Calu3 (cell line): ENCODE results near the gene PITPNM2. TPM values are rescaled to one million over a fixed set of nuclear protein-coding genes. Genes with fewer than 3 reads are reported as not detected.

ENCODE experiments used
- BruUV-seq: library from RNA; stranded (reverse); fragments of 400-500 nt; replicated peaks from 2 replicates; lab custom pipeline; 2021; lab: Mats Ljungman, UMichigan
- CTCF ChIA-PET: fragments of 300-600 bp; sonication (Branson Sonifier 250); formaldehyde crosslinking; loops from one replicate; lab custom pipeline; 2022; ENCODE audit warnings: antibody characterized with exemption; lab: Charles Lee
- DNase-seq: peaks from one replicate; pipeline ENCODE4 v3.0.0; 2022
- H3K27ac Mint-ChIP-seq: one replicate; pipeline ENCODE4 v1.8.0; 2022; ENCODE audit warnings: mixed read lengths; ENCODE audit not compliant: unreplicated experiment
- H3K27me3 Mint-ChIP-seq: one replicate; pipeline ENCODE4 v1.8.0; 2022; ENCODE audit warnings: mixed read lengths; ENCODE audit not compliant: unreplicated experiment
- H3K36me3 Mint-ChIP-seq: one replicate; pipeline ENCODE4 v1.8.0; 2022; ENCODE audit warnings: mild to moderate bottlenecking, moderate library complexity, mixed read lengths; ENCODE audit not compliant: insufficient read depth, unreplicated experiment
- H3K4me1 Mint-ChIP-seq: one replicate; pipeline ENCODE4 v1.8.0; 2022; ENCODE audit warnings: mild to moderate bottlenecking, low read depth, mixed read lengths; ENCODE audit not compliant: unreplicated experiment
- H3K4me3 Mint-ChIP-seq: one replicate; pipeline ENCODE4 v1.8.0; 2022; ENCODE audit warnings: mild to moderate bottlenecking, low read depth, moderate library complexity, mixed read lengths; ENCODE audit not compliant: unreplicated experiment
- H3K9me3 Mint-ChIP-seq: one replicate; pipeline ENCODE4 v1.8.0; 2022; ENCODE audit warnings: low read depth, mixed read lengths; ENCODE audit not compliant: unreplicated experiment
- intact Hi-C: fragments of 100-400 bp; cut with micrococcal nuclease; formaldehyde crosslinking; loops from one replicate; pipeline ENCODE4 v1.10.0; 2022; ENCODE audit not compliant: unreplicated experiment
- total RNA-seq: library from RNA; stranded (reverse); gene quantifications from 2 replicates; pipeline ENCODE4 v1.2.3, GENCODE V29; 2022
- TF ChIP-seq, protein P1 (sequence below): fragments of 200-600 bp; IDR thresholded peaks from one replicate; pipeline ENCODE4 v1.8.0; 2022; ENCODE audit warnings: antibody characterized with exemption; ENCODE audit not compliant: unreplicated experiment

The PITPNM2 gene
- total RNA-seq, 1 experiment from 2014 or later, result 8.4 TPM

DNA sequence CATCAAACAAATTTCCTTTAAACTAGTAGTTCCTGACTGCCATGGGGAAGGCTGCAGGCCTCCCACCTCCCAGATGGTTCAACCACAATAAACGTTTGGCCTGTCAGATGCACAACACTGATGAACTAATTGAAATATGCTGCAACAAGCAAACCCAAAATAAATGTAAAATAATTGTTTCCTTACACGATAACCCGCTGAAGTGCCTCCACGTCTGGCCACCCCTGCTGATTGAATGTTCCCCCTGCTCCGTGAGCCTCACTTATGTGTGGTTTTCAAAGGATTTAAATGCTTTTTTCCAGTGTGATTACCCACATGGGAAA lies 8.4 kb downstream of the PITPNM2 start:
- DNase-seq, result no peak
- no TSS peak for BruUV-seq
- Mint-ChIP-seq H3K4me3 (no peak overlapping the region), H3K36me3 (no peaks in the 10 kb centered on the region), H3K27ac (no peak overlapping the region), H3K27me3 (no peaks in the 10 kb centered on the region), H3K9me3 (no peaks in the 10 kb centered on the region), H3K4me1 (peaks cover 38% of the 10 kb centered on the region)
- CTCF ChIA-PET, result interaction anchor here (1.1 to 1.4 kb wide), 3 partner anchors 11 to 53 kb away, joined by 3 read pairs; no protein-coding TSS in a partner anchor
- intact Hi-C loops, result loop anchor here (5.0 kb wide), 1 partner anchor 55 kb away; no protein-coding TSS in a partner anchor
- TF ChIP-seq, protein P1, sequence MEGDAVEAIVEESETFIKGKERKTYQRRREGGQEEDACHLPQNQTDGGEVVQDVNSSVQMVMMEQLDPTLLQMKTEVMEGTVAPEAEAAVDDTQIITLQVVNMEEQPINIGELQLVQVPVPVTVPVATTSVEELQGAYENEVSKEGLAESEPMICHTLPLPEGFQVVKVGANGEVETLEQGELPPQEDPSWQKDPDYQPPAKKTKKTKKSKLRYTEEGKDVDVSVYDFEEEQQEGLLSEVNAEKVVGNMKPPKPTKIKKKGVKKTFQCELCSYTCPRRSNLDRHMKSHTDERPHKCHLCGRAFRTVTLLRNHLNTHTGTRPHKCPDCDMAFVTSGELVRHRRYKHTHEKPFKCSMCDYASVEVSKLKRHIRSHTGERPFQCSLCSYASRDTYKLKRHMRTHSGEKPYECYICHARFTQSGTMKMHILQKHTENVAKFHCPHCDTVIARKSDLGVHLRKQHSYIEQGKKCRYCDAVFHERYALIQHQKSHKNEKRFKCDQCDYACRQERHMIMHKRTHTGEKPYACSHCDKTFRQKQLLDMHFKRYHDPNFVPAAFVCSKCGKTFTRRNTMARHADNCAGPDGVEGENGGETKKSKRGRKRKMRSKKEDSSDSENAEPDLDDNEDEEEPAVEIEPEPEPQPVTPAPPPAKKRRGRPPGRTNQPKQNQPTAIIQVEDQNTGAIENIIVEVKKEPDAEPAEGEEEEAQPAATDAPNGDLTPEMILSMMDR, result no peak

DNA sequence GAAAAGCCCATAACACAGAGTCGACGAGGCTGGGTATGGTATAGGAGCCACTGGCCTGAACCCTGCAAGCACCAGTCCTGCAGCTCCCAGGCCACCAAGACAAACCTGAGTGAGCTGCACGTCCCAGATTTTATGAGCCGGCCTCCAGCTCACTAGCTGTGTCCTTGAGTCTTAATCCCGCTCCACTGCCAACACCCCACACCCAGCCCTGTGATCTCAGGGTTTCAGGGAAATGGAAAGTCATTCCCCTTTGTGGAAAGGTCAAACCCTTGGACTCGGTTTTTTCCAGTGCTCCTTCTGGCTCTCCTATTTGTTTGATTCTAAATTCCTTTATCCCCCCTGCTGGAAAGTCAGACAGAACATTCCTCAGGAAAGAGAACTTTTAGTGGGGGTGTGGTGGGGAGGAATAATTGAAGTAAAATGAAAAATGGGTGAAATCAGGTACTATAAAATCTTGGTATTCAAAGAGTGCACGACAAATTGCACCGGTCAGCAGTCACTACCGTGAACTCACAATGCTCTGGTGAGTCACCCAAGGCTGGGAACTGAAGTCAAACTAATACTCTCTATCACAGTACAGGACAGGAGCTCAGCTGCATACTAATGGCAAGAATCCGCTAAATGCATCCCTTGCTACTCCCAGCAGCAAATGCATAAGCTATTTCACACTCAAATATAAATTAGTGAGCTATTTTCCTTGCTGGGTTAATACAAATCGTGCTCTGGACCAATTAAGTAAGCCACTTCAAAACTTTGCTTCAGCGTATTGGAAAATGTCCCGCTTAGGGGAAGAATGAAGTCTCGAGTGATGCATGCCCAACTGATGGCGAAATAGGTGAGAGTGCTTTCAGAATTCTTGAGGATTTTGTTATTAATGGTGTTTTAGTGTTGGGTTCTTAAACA lies 9.0 kb downstream of the PITPNM2 start:
- BruUV-seq, result no TSS peak
- CTCF ChIA-PET, result interaction anchor here (0.6 to 1.4 kb wide), 5 partner anchors 8 to 83 kb away, joined by 3 read pairs; no protein-coding TSS in a partner anchor
- no peak overlapping the region for H3K4me3 Mint-ChIP-seq

GRCh38 chr12:123140676-123141614 lies 9.9 kb downstream of the PITPNM2 start:
- Mint-ChIP-seq H3K4me1 (peaks cover 45% of the 10 kb centered on the region), H3K36me3 (peaks cover 4% of the 10 kb centered on the region), H3K27ac (no peak overlapping the region), H3K4me3 (no peak overlapping the region), H3K27me3 (no peaks in the 10 kb centered on the region), H3K9me3 (no peaks in the 10 kb centered on the region)
- TF ChIP-seq, protein P1, result no peak
- CTCF ChIA-PET, result interaction anchor here (0.6 to 1.4 kb wide), 7 partner anchors 9 to 722 kb away, joined by 3 to 4 read pairs (median 3); no protein-coding TSS in a partner anchor
- BruUV-seq, result no TSS peak
- DNase-seq, result no peak
- intact Hi-C loops, result loop anchor here (5.0 kb wide), 1 partner anchor 54 kb away; no protein-coding TSS in a partner anchor

More for the DNA sequence above, 9.0 kb downstream of the PITPNM2 start:
- peak; percentile 43 for DNase-seq
- peaks cover 38% of the 10 kb centered on the region for H3K4me1 Mint-ChIP-seq
- no peaks in the 10 kb centered on the region for H3K9me3 Mint-ChIP-seq
- H3K36me3 Mint-ChIP-seq, result no peaks in the 10 kb centered on the region
- H3K27ac Mint-ChIP-seq, result no peak overlapping the region
- intact Hi-C loops, result loop anchor here (5.0 kb wide), 1 partner anchor 55 kb away; no protein-coding TSS in a partner anchor
- H3K27me3 Mint-ChIP-seq, result no peaks in the 10 kb centered on the region
- TF ChIP-seq, protein P1, result no peak
